ENCODE data around the gene ZNF296. TPM values are rescaled to one million over a fixed set of nuclear protein-coding genes. Genes with fewer than 3 reads are reported as not detected.

The ZNF296 gene
- total and polyA plus RNA-seq, 2 of the 13 experiments (the other 11 are each of a cell fraction or from before 2014, with no cell fraction given) = 0.26 to 0.62 TPM

GRCh38 chr19:45038931-45039893 lies 37.1 kb downstream of the ZNF296 start, which contains the start of gene CLASRP:
Gene CLASRP (plus strand): TSS chr19:45039045. CDS start chr19:45040213, 1,168 bp downstream.
- in situ Hi-C loops (cut with HindIII; ENCODE audit: extremely low pct_ligation_motif_present, low pct_unique_long_range_greater_than_20kb) = no loop called here
- Histone ChIP-seq H3K9ac (ENCODE audit: insufficient read depth, low read depth, low read length) (peak within 1 kb of the TSS; percentile 95), H3K27ac (ENCODE audit: extremely low read length, insufficient read depth, low read length) (peak within 1 kb of the TSS; percentile 91), H3K9me3 (ENCODE audit: low read length) (no peaks in the 10 kb centered on the region), H4K20me1 (ENCODE audit: insufficient read depth, low read length) (peaks cover 16% of the 10 kb centered on the region; the same call in 1 of the 2 replicates), H2AFZ (ENCODE audit: low read length) (no peak within 1 kb of the TSS), H3K4me3 (replicated peaks in 1 of 3; ENCODE audit: insufficient read depth in 1 of 3, low read depth in 2 of 3, low read length in 3 of 3) (peak within 1 kb of the TSS; percentile 94 to 100 (median 95)), H3K36me3 (replicated peaks in 1 of 2; ENCODE audit: control insufficient read depth in 1 of 2, insufficient read depth in 2 of 2, low read length in 2 of 2) (peaks cover 4 to 32% of the 10 kb centered on the region in 2 experiments), H3K4me1 (ENCODE audit: insufficient read depth, low read length) (peaks cover 48% of the 10 kb centered on the region), H3K27me3 (ENCODE audit: control insufficient read depth in 1 of 2, insufficient read depth in 2 of 2, low read length in 2 of 2) (no peaks in the 10 kb centered on the region; a peak in 1 of 5 replicates), H3K79me2 (ENCODE audit: insufficient read depth, low read length) (peaks cover 28% of the 10 kb centered on the region), H3K4me2 (ENCODE audit: low read depth, low read length) (peak within 1 kb of the TSS; percentile 91)
- FAIRE-seq (peak; percentile 71), ATAC-seq (peak; percentile 97), DNase-seq (ENCODE audit: low spot score) (peak; percentile 71)
- BruUV-seq (replicated peaks) = no TSS peak
- intact Hi-C loops (cut with micrococcal nuclease; ENCODE audit: unreplicated experiment) = no loop called here
- POLR2A ChIA-PET = interaction anchor here (0.7 to 2.2 kb wide), 21 partner anchors 8 to 149 kb away, joined by 3 to 14 read pairs (median 6); partner anchors contain the start of genes APOE, BLOC1S3, CLPTM1 and GEMIN7
- CTCF ChIA-PET (ENCODE audit: low intra/inter-chr PET ratio, low total read pairs) = no interaction called here
- WGBS (ENCODE audit: low lambda C conversion rate) = 5% methylated on average over 28 of the region's 62 CpGs
- 0 out of 2 replicates have a peak, but pooled peaks have one; percentile 64 for TF ChIP-seq ZFP36L1 (CRISPR knock-in tag; IDR thresholded peaks at IDR 0.05)
- TF ChIP-seq SMARCE1 (IDR thresholded peaks at IDR 0.05; ENCODE audit: borderline replicate concordance) = no peak
- TF ChIP-seq, protein P1, sequence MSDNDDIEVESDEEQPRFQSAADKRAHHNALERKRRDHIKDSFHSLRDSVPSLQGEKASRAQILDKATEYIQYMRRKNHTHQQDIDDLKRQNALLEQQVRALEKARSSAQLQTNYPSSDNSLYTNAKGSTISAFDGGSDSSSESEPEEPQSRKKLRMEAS (IDR thresholded peaks at IDR 0.05) = peak; percentile 32; the same call in 1 of the 2 replicates
- TF ChIP-seq ZNF749 (CRISPR knock-in tag; IDR thresholded peaks at IDR 0.05; ENCODE audit: borderline replicate concordance) = no peak
- peak; percentile 91 for TF ChIP-seq SP4 (CRISPR knock-in tag; IDR thresholded peaks at IDR 0.05)
- no peak for TF ChIP-seq PAWR (CRISPR knock-in tag; IDR thresholded peaks at IDR 0.05; ENCODE audit: borderline replicate concordance)
- no peak for TF ChIP-seq ZNF557 (CRISPR knock-in tag; IDR thresholded peaks at IDR 0.05)
- TF ChIP-seq TOPORS (CRISPR knock-in tag; IDR thresholded peaks at IDR 0.05) = no peak
- TF ChIP-seq FOSL1 (CRISPR knock-in tag; IDR thresholded peaks at IDR 0.05; ENCODE audit: borderline replicate concordance) = no peak
- no peak for TF ChIP-seq GPN1 (CRISPR knock-in tag; IDR thresholded peaks at IDR 0.05; ENCODE audit: borderline replicate concordance)
- TF ChIP-seq PITX1 (CRISPR knock-in tag; IDR thresholded peaks at IDR 0.05) = peak; percentile 79
- TF ChIP-seq ZNF451 (CRISPR knock-in tag; IDR thresholded peaks at IDR 0.05) = peak; percentile 88
- TF ChIP-seq CENPT (CRISPR knock-in tag; IDR thresholded peaks at IDR 0.05; ENCODE audit: low read depth) = no peak
- 0 out of 2 replicates have a peak, but pooled peaks have one; percentile 37 for TF ChIP-seq NCOA2 (CRISPR knock-in tag; IDR thresholded peaks at IDR 0.05)
- TF ChIP-seq ZNF576 (CRISPR knock-in tag; IDR thresholded peaks at IDR 0.05) = peak; percentile 47; the same call in 1 of the 2 replicates
- no peak for TF ChIP-seq ZNF512 (CRISPR knock-in tag; IDR thresholded peaks at IDR 0.05)
- TF ChIP-seq FOXA1 (IDR thresholded peaks at IDR 0.05) = no peak
- no peak for TF ChIP-seq FOXA1 (CRISPR knock-in tag; IDR thresholded peaks at IDR 0.05)
- TF ChIP-seq, protein P2, sequence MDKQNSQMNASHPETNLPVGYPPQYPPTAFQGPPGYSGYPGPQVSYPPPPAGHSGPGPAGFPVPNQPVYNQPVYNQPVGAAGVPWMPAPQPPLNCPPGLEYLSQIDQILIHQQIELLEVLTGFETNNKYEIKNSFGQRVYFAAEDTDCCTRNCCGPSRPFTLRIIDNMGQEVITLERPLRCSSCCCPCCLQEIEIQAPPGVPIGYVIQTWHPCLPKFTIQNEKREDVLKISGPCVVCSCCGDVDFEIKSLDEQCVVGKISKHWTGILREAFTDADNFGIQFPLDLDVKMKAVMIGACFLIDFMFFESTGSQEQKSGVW (CRISPR knock-in tag; IDR thresholded peaks at IDR 0.05; ENCODE audit: borderline replicate concordance) = no peak
- TF ChIP-seq MAFF (IDR thresholded peaks at IDR 0.05; ENCODE audit: low read depth, low read length) = no peak
